Brain microvascular endothelial cell (primary cell): ENCODE data around the gene GPR132.

Source experiments
- DNase-seq: peaks from one replicate; pipeline ENCODE4 v3.0.0-alpha.2; 2020
- H3K27ac ChIP-seq: fragments of 250-450 bp; sonication (Bioruptor Pico); 2 replicates; pipeline ENCODE4 v1.5.1; 2020; ENCODE audit warnings: mild to moderate bottlenecking, moderate library complexity
- H3K27me3 ChIP-seq: fragments of 250-450 bp; sonication (Bioruptor Pico); replicated peaks from 2 replicates; pipeline ENCODE4 v1.5.1; 2020; ENCODE audit warnings: mild to moderate bottlenecking
- H3K36me3 ChIP-seq: fragments of 250-450 bp; sonication (Bioruptor Pico); replicated peaks from 2 replicates; pipeline ENCODE4 v1.5.1; 2020; ENCODE audit warnings: mild to moderate bottlenecking
- H3K4me3 ChIP-seq: 2 replicates; pipeline ENCODE4 v1.5.1; 2011; ENCODE audit warnings: low read depth, mild to moderate bottlenecking, control low read depth, low read length, moderate library complexity
- CTCF ChIP-seq: IDR thresholded peaks from 2 replicates; pipeline ENCODE4 v1.5.1; 2011; ENCODE audit warnings: low read depth, mild to moderate bottlenecking, moderate library complexity, low read length, control low read depth, inconsistent platforms; ENCODE audit errors: missing control alignments
- in situ Hi-C: cut with HindIII; loops from 2 replicates; pipeline ENCODE4 v1.10.0; 2017; ENCODE audit warnings: low sequenced_read_pairs, low pct_ligation_motif_present

GPR132 gene

GRCh38 chr14:105062048-105062433, 3.2 kb downstream of the GPR132 start:
- no peak overlapping the region for H3K4me3 ChIP-seq
- in situ Hi-C loops, result no loop called here

GRCh38 chr14:105061428-105062047, 3.7 kb downstream of the GPR132 start:
- in situ Hi-C loops, result no loop called here
- no peak for TF ChIP-seq CTCF
- Histone ChIP-seq H3K36me3 (no peaks in the 10 kb centered on the region), H3K4me3 (no peak overlapping the region), H3K27me3 (no peaks in the 10 kb centered on the region), H3K27ac (no peak overlapping the region)
- no peak for DNase-seq

More at GRCh38 chr14:105062048-105062433, 3.2 kb downstream of the GPR132 start:
- no peak for DNase-seq
- Histone ChIP-seq H3K36me3 (no peaks in the 10 kb centered on the region), H3K27ac (no peak overlapping the region), H3K27me3 (no peaks in the 10 kb centered on the region)
- no peak for TF ChIP-seq CTCF

- Histone ChIP-seq H3K27me3 (peaks cover 3% of the 10 kb centered on the region), H3K4me3 (no peak overlapping the region), H3K27ac (no peak overlapping the region), H3K36me3 (no peaks in the 10 kb centered on the region)
- in situ Hi-C loops, result no loop called here
- no peak for DNase-seq
- no peak for TF ChIP-seq CTCF
Observed at GRCh38 chr14:105060751-105061427, 4.3 kb downstream of the GPR132 start.

- Histone ChIP-seq H3K36me3 (no peaks in the 10 kb centered on the region), H3K4me3 (no peak overlapping the region), H3K27me3 (peaks cover 5% of the 10 kb centered on the region), H3K27ac (no peak overlapping the region)
- in situ Hi-C loops, result no loop called here
- no peak for DNase-seq
- no peak for TF ChIP-seq CTCF
Observed at GRCh38 chr14:105059925-105060565, 5.2 kb downstream of the GPR132 start.

- DNase-seq, result no peak
- no peaks in the 10 kb centered on the region for H3K36me3 ChIP-seq
- no peak overlapping the region for H3K4me3 ChIP-seq
- H3K27me3 ChIP-seq, result peaks cover 5% of the 10 kb centered on the region
- in situ Hi-C loops, result no loop called here
- H3K27ac ChIP-seq, result no peak overlapping the region
- TF ChIP-seq CTCF, result no peak
Observed at GRCh38 chr14:105059035-105059924, 6.0 kb downstream of the GPR132 start.
